ENCODE results near the gene GAK.

GRCh38 chr4:823176-823760, 108.8 kb downstream of the GAK start:
- no peak for TF ChIP-seq POLR2A (IDR thresholded peaks at IDR 0.05)
- no peak for TF ChIP-seq CTCF (IDR thresholded peaks at IDR 0.05)
- no peak for TF ChIP-seq POLR2AphosphoS5 (IDR thresholded peaks at IDR 0.05; ENCODE audit: insufficient read depth in 1 of 2, low read depth in 1 of 2)

Data from vagina (tissue), 2 donors.